Activated naive CD4-positive, alpha-beta T cell treated with anti-CD3 and anti-CD28 coated beads, Interleukin-2, amount 50 U/mL, for 72 hours (primary cell): Measurements from ENCODE around the gene FADS2. TPM values are rescaled to one million over a fixed set of nuclear protein-coding genes. Genes with fewer than 3 reads are reported as not detected.

Source experiments
- ATAC-seq, 2 donors: fragments of 150-1000 bp; cut with Tn5 transposase; 2 replicates each; pipeline ENCODE4 v1.10.0; 2021; ENCODE audit warnings: mild to moderate bottlenecking in 2 of 2, moderate library complexity in 2 of 2
- DNase-seq, 2 donors: peaks; one replicate each; pipeline ENCODE4 v3.0.0; 2021 to 2022; ENCODE audit warnings: low spot score in 2 of 2
- H3K27ac Mint-ChIP-seq, 2 donors: one replicate each; pipeline ENCODE4 v1.8.0; 2022; ENCODE audit warnings: mild to moderate bottlenecking in 2 of 2, mixed read lengths in 2 of 2
- H3K36me3 Mint-ChIP-seq, 2 donors: one replicate each; pipeline ENCODE4 v1.8.0; 2022; ENCODE audit warnings: mixed read lengths in 2 of 2
- H3K9me3 Mint-ChIP-seq, 2 donors: one replicate each; pipeline ENCODE4 v1.8.0; 2022; ENCODE audit warnings: mixed read lengths in 2 of 2
- total RNA-seq, 2 donors: library from RNA; stranded (reverse); gene quantifications; one replicate each; pipeline ENCODE4 v1.2.3, GENCODE V29; 2022

The FADS2 gene
- total RNA-seq, result 10 to 100 TPM; 42.6 to 55.1 TPM

- DNase-seq (peak; percentile 77 to 90), ATAC-seq (peak; percentile 89 to 91)
- H3K27ac Mint-ChIP-seq, result peak within 1 kb of the TSS; percentile 50 to 77
- H3K36me3 Mint-ChIP-seq, result peaks cover 0 to 9% of the 10 kb centered on the region in 2 donors
- no peaks in the 10 kb centered on the region for H3K9me3 Mint-ChIP-seq
Measured at GRCh38 chr11:61827571-61828378, at the start of gene FADS2. TSS of gene FADS2 (plus strand) at chr11:61828300. CDS start at chr11:61828391, 91 bp downstream.

GRCh38 chr11:61778357-61778886, 49.7 kb upstream of the FADS2 start:
- H3K36me3 Mint-ChIP-seq, result no peaks in the 10 kb centered on the region
- no peak for DNase-seq
- no peaks in the 10 kb centered on the region for H3K9me3 Mint-ChIP-seq
- H3K27ac Mint-ChIP-seq, result peak overlapping the region in 1 of 2 donors; percentile 27
- ATAC-seq, result no peak

GRCh38 chr11:61778920-61779650, 49.0 kb upstream of the FADS2 start:
- peak overlapping the region in 1 of 2 donors; percentile 27 for H3K27ac Mint-ChIP-seq
- H3K9me3 Mint-ChIP-seq, result no peaks in the 10 kb centered on the region
- H3K36me3 Mint-ChIP-seq, result no peaks in the 10 kb centered on the region
- DNase-seq (no peak), ATAC-seq (no peak)

- peak overlapping the region in 1 of 2 donors; percentile 90 for H3K27ac Mint-ChIP-seq
- no peak for DNase-seq
- ATAC-seq, result no peak
- no peaks in the 10 kb centered on the region for H3K36me3 Mint-ChIP-seq
- H3K9me3 Mint-ChIP-seq, result no peaks in the 10 kb centered on the region
Measured at GRCh38 chr11:61779666-61780525, 48.2 kb upstream of the FADS2 start.

- H3K9me3 Mint-ChIP-seq, result no peaks in the 10 kb centered on the region
- H3K36me3 Mint-ChIP-seq, result no peaks in the 10 kb centered on the region
Measured at GRCh38 chr11:61780581-61781162, 47.4 kb upstream of the FADS2 start.

GRCh38 chr11:61781585-61781984, 46.5 kb upstream of the FADS2 start:
- H3K36me3 Mint-ChIP-seq, result no peaks in the 10 kb centered on the region
- H3K9me3 Mint-ChIP-seq, result no peaks in the 10 kb centered on the region
- ATAC-seq, result no peak
- H3K27ac Mint-ChIP-seq, result peak overlapping the region in 1 of 2 donors; percentile 49
- no peak for DNase-seq

More at GRCh38 chr11:61780581-61781162, 47.4 kb upstream of the FADS2 start:
- peak overlapping the region; percentile 49 to 90 for H3K27ac Mint-ChIP-seq
- ATAC-seq, result no peak
- DNase-seq, result no peak

- DNase-seq, result no peak
- ATAC-seq, result no peak
- Mint-ChIP-seq H3K36me3 (no peaks in the 10 kb centered on the region), H3K9me3 (no peaks in the 10 kb centered on the region), H3K27ac (no peak overlapping the region)
Measured at GRCh38 chr11:61782299-61782698, 45.8 kb upstream of the FADS2 start.

- H3K9me3 Mint-ChIP-seq, result no peaks in the 10 kb centered on the region
- H3K27ac Mint-ChIP-seq, result peak overlapping the region in 1 of 2 donors; percentile 55
- H3K36me3 Mint-ChIP-seq, result no peaks in the 10 kb centered on the region
- DNase-seq (no peak), ATAC-seq (no peak)
Measured at GRCh38 chr11:61782841-61783240, 45.3 kb upstream of the FADS2 start.

- no peak for ATAC-seq
- Mint-ChIP-seq H3K36me3 (no peaks in the 10 kb centered on the region), H3K9me3 (no peaks in the 10 kb centered on the region), H3K27ac (peak overlapping the region; percentile 8 to 57)
- no peak for DNase-seq
Measured at GRCh38 chr11:61783717-61784505, 44.2 kb upstream of the FADS2 start.

GRCh38 chr11:61784506-61784805, 43.6 kb upstream of the FADS2 start:
- ATAC-seq, result no peak
- H3K36me3 Mint-ChIP-seq, result no peaks in the 10 kb centered on the region

GRCh38 chr11:61785837-61786402, 42.2 kb upstream of the FADS2 start:
- Mint-ChIP-seq H3K36me3 (no peaks in the 10 kb centered on the region), H3K27ac (no peak overlapping the region), H3K9me3 (no peaks in the 10 kb centered on the region)
- DNase-seq (no peak), ATAC-seq (no peak)

More at GRCh38 chr11:61784506-61784805, 43.6 kb upstream of the FADS2 start:
- DNase-seq, result no peak
- no peaks in the 10 kb centered on the region for H3K9me3 Mint-ChIP-seq
- H3K27ac Mint-ChIP-seq, result no peak overlapping the region

- H3K27ac Mint-ChIP-seq, result no peak overlapping the region
- no peak for ATAC-seq
- peaks cover 10 to 12% of the 10 kb centered on the region in 2 donors for H3K36me3 Mint-ChIP-seq
- DNase-seq, result no peak
- H3K9me3 Mint-ChIP-seq, result no peaks in the 10 kb centered on the region
Measured at GRCh38 chr11:61787928-61788491, 40.1 kb upstream of the FADS2 start.

- Mint-ChIP-seq H3K36me3 (peaks cover 30 to 41% of the 10 kb centered on the region in 2 donors), H3K9me3 (no peaks in the 10 kb centered on the region)
- ATAC-seq, result peak; percentile 36 to 56
Measured at GRCh38 chr11:61791737-61792309, 36.3 kb upstream of the FADS2 start.

GRCh38 chr11:61792310-61793082, 35.6 kb upstream of the FADS2 start, which contains the start of the genes FEN1 and TMEM258:
TSS of gene FEN1 (plus strand) at chr11:61792911. CDS start at chr11:61795362, 2,451 bp downstream.
TSS of gene TMEM258 (minus strand) at chr11:61792599. CDS start at chr11:61792558, 41 bp downstream.
- ATAC-seq, result peak; percentile 90 to 93
- peaks cover 37 to 48% of the 10 kb centered on the region in 2 donors for H3K36me3 Mint-ChIP-seq
- DNase-seq, result peak; percentile 88 to 91
- peak within 1 kb of the TSS; percentile 98 to 99 for H3K27ac Mint-ChIP-seq
- no peaks in the 10 kb centered on the region for H3K9me3 Mint-ChIP-seq

More at GRCh38 chr11:61791737-61792309, 36.3 kb upstream of the FADS2 start:
- peak in 1 of 2 donors; percentile 44 for DNase-seq
- peak overlapping the region; percentile 98 to 99 for H3K27ac Mint-ChIP-seq
